ENCODE results near the gene STEAP3.
"Not testable (repeated sequence)": the region's sequence is repeated elsewhere in the genome, so short reads cannot be mapped to it uniquely, and the experiment has no call there.

STEAP3 gene

DNA sequence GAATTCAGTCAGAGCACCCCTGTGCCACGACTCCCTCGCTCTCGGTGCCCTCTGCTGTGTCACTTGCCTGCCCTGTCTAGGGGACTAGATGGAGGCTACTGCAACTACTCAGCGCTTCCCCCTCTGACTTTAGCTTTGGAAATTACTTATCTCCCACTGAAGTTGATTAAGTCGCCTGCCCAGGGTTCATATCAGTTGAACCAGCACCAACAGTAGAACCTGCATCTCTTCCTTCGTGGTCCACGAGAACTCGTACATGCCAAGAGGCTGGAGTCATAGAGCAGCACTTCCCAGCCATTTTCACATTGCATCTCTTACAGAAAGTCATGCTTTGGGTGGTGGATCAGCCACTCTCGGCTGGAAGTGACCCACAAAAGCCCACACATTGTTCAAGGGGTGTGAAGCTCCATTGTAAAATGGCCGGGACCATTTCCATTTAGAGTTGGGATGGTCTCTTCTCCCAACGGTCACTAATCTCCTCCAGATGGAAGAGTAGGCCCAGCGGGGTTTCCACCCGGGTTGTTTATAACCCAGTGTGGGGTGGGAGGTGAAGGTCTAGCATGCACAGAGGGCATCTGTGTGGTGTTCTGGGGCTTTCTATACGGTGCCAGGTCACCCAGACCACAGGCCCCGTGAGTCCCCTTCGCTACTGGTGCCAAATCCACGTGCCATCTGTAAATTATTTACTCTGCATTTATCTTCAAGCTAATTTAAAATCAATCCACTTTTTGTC is 38.0 kb downstream of the STEAP3 start:
- DNase-seq (ENCODE audit: low spot score) = no peak

DNA sequence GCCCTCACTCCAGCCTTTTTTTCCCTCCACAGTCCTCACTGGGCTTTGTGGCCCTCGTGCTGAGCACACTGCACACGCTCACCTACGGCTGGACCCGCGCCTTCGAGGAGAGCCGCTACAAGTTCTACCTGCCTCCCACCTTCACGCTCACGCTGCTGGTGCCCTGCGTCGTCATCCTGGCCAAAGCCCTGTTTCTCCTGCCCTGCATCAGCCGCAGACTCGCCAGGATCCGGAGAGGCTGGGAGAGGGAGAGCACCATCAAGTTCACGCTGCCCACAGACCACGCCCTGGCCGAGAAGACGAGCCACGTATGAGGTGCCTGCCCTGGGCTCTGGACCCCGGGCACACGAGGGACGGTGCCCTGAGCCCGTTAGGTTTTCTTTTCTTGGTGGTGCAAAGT is 39.4 kb downstream of the STEAP3 start:
- no peak for DNase-seq (ENCODE audit: low spot score)

DNA sequence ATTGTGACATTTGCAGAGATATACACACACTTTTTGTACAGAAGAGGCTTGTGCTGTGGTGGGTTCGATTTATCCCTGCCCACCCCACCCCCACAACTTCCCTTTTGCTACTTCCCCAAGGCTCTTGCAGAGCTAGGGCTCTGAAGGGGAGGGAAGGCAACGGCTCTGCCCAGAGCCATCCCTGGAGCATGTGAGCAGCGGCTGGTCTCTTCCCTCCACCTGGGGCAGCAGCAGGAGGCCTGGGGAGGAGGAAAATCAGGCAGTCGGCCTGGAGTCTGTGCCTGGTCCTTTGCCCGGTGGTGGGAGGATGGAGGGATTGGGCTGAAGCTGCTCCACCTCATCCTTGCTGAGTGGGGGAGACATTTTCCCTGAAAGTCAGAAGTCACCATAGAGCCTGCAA is 40.0 kb downstream of the STEAP3 start:
- DNase-seq (ENCODE audit: low spot score) = no peak

DNA sequence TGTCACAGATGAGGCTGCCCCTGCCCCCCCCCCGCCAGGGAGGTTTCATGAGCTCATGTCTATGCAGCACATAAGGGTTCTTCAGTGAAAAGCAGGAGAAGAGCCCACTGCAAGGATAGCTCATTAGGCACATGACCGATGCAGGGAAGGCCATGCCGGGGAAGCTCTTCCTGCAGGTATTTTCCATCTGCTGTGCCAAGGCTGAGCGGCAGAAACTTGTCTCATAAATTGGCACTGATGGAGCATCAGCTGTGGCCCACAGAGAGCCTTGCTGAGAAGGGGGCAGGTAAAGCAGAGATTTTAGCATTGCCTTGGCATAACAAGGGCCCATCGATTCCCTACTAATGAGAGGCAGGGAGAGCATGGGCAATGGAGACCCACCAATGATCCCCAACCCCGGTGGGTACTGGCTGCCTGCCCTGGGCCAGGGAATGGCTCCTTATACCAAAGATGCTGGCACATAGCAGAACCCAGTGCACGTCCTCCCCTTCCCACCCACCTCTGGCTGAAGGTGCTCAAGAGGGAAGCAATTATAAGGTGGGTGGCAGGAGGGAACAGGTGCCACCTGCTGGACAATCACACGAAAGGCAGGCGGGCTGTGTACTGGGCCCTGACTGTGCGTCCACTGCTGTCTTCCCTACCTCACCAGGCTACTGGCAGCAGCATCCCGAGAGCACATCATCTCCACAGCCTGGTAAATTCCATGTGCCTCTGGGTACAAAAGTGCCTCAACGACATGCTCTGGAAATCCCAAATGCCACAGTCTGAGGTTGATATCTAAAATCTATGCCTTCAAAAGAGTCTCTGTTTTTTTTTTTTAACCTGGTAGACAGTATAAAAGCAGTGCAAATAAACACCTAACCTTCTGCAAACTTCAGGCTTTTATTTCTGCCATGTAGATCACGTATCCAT is 41.4 kb downstream of the STEAP3 start:
- DNase-seq (ENCODE audit: low spot score) = peak; percentile 61

DNA sequence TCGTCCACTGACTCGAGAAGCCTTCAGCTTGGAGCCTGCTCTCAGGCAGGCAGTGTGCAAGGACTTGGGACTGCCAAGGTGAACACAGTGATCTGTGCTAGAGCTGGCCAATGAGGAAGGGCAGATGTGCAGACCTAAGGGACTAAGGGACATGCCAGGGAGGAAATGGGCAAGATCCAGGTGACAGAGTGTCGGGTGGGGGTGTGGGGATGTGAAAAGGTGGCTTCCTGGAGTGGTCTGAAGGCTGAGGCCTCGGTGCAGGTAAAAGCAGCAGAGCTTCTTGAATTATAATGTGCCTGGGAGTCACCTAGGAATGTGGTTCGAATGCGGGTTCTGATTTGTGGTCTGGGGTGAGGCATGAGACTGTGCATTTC is 42.0 kb downstream of the STEAP3 start:
- no peak for DNase-seq (ENCODE audit: low spot score)

DNA sequence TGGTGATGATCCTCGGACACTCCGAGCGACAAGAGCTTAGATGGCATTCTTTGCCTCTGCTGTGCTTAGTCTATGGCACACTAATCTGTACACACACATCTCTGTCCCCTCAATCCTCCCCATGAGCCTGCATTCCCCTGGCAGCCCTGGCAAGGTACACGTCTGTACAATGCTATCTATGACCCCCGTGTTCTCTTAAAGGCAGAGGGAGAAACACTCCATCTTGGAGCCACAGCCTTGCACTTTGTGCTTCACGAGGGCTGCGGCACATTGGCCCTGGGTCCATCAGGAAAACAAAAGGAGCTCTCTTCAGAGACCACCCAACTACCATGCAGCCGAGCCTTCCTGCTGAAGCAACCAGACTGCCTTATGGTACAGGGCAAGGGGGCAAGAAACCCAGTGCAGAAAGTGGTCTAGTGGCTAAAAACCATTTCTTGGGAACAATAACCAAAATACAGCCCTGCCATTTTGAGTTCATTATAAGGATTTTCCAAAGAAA is 42.5 kb downstream of the STEAP3 start:
- no peak for DNase-seq (ENCODE audit: low spot score)

DNA sequence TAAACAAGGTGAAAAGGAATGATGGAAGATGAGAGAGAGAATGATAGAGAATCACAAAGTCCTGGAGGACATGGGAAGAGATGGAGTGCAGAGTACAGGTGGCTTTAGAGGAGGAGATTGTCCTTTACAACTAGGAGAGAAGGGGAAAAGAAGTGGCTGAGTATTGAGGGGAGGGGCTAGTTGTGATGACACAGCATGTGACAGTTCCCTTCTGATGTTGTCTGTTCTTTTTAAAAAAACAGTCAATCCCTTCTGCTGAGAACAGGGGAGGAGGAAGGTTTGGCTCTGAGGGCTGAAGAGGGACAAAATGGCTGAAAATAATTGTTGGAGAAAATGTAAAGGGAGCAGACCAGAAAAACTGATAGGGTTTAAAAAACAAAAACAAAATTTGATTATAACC is 44.0 kb downstream of the STEAP3 start:
- no peak for DNase-seq (ENCODE audit: low spot score)

DNA sequence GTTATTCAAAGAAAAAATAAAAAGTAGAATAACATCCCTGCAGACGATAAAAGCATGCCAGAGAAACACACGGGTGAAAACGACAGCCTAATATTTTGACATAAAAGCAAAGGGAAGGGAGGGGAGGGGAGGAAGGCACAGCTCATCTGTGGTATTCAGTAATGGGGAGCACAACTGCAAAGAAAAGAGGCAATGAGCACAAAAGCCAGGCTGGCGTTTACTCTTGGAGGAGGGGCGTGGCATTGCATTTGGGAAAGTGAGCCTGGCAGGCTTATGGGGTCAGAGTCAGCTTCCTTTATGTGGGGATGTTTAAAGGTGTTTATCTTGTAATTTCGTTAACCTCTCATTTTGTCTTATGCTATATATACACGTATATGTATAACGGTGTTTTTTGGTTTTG is 53.2 kb downstream of the STEAP3 start:
- DNase-seq (ENCODE audit: low spot score) = no peak

DNA sequence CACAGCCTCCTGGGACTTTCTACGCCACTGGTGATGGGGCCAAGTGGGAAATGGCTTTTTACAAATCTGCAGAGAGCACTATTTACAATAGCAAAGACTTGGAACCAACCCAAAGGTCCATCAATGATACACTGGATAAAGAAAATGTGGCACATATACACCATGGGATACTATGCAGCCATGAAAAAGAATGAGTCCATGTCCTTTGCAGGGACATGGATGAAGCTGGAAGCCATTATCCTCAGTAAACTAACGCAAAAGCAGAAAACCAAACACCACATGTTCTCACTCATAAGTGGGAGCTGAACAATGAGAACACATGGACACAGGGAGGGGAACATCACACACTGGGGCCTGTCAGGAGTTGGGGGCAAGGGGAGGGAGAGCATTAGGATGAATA is 54.8 kb downstream of the STEAP3 start:
- not testable (repeated sequence) for DNase-seq (ENCODE audit: low spot score)

DNA sequence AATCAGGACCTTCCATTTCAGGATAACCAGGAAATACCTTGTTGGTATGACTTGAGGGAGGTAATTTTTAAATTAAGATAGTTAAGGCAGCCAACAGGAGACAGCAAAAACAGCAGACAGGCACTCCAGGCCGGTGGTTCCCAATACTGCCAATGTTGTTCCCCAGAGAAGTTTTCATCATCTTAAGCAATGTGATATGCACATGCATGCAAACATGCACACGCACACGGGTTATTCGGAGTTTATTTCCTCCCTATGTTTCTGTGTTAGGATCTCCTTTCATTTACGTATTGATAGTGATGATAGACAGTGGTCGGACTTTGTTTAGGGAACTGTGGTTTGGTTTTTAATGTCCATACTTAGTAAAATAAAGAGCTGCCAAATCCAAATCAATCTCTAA is 55.3 kb downstream of the STEAP3 start:
- no peak for DNase-seq (ENCODE audit: low spot score)

DNA sequence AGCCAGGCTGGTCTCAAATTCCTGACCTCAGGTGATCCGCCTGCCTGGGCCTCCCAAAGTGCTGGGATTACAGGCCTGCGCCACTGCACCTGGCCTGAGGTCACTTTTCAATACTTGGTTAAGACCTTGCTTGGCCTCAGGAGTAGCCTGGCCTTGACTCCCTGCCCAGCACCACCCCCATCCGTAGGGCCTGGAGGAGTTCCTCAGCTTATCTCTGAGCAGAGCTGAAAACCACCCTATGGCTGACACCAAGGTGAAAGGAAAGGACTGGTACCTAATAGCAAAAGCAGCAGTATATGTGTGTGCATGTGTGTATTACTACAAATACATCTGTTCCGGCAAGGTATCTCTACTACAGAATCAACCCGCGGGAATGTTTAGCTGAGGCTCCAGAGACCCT is 56.0 kb downstream of the STEAP3 start:
- DNase-seq (ENCODE audit: low spot score) = no peak

DNA sequence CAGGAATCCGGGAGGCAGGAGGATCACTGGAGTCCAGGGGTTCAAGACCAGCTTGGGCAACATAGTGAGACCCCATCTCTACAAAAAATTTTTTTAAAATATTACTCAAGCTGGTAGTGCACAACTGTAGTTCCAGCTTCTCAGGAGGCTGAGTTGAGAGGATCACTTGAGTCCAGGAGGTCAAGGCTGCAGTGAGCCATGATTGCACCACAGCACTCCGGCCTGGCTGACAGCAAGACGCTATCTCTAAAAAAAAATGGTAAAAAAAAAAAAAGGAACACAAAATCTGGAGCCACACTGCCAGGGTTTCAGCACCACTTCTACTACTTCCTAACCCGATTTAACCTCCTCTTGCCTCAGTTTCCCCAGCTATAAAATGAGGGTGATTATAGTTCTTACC is 57.0 kb downstream of the STEAP3 start:
- DNase-seq (ENCODE audit: low spot score) = no peak

DNA sequence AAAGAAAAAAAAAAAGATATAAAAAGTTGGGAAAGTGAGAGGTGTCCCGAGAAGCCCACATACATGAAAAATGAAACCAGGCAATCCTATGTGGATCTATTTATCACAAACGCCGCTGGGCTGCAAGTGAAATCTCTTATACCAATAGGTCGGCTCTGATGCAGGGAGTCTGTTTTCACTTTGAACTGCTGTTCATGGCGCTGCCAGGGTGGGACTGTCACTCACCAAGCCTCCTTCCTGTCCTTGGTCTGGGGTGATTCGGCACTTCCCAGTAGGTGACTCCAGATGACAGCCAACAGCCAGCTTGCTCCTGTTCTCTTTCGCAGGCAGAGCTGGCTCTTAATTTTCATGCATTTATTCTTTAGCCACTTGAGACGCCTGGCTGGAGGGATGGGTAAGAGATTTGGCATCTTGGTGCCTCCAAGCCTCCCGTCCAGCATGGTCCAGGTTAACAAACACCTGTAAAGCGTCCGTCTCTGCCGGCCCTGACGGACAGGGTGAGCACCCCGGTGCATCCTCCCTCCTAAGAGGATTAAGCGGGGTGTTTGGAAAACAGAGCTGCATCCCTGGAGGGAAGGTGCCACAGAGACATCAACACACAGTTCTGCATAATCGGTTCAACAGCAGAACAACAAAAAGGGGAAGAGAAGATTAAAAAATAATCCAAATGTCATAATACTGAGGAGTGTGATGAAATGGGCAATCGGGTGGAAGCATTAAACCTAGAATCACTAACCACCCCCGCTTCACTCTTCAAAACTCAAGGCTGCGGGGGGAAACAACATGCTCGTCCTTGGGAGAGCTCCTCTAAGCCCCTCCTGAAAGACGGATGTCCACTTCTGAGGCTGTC is 58.7 kb downstream of the STEAP3 start:
- DNase-seq (ENCODE audit: low spot score) = no peak

DNA sequence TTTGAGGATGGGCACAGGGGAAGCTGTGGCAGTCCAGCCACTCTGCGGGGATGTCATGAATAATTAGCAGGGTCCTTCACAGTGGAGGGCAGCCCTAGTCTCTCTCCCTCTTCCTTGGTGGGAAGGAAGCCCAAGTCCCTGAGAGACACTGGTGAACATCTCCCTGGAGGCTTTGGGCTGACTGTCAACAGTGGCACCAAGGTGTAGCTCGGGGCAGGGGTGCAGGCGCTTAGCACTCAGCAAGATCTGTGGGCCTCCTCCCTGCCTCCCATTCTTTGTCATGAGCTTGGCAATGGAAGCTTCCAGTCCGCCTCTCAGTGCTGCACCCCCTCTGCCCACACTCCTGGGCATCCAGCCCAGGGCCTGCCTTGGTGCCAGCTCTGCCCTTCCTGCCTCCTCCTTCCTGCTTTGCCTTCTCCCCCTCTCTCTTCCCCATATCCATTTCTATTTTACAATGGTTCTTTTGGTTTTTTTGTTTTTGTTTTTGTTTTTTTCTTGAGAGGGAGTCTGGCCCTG is 59.4 kb downstream of the STEAP3 start:
- DNase-seq (ENCODE audit: low spot score) = no peak

DNA sequence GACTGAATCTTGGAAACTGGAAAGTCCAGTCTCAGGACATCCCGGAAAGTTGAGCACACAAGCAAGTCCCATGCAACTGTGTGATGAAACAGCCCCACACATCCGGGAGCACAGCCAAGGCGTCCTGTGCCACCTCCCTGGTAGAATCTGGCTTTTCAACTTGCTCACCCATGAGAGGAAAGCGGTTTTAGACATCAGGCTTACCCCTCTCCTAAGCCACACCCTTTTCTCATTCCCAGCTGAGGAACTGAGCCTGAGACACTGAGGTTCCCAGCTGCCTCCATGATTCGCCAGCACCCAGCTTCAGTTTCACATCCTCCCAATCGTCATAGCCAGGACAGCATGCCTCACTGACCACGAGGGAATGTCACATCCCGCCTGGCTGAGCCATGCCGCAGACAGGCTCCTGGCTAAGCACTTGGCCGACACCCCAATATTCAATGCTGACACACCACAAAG is 60.3 kb downstream of the STEAP3 start:
- DNase-seq (ENCODE audit: low spot score) = no peak

DNA sequence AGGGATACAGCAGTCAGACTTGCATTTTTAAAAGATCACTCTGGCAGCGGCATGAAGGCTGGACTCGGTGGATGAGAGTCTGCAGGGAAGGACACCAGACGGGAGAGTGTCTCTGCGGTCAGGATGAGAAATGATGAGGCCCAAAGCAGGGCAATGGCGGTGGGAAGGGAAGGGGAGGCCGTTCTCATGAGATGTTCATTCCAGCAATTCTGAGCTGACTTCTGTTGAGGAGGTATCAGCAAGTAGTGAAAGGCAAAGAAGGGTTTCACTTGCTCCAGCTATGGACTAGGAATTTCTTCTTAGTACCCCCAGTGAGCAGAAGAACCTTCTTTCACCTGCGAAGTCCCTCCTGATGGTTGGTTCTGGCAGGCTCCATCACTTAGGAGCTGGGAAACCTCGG is 63.0 kb downstream of the STEAP3 start:
- no peak for DNase-seq (ENCODE audit: low spot score)

DNA sequence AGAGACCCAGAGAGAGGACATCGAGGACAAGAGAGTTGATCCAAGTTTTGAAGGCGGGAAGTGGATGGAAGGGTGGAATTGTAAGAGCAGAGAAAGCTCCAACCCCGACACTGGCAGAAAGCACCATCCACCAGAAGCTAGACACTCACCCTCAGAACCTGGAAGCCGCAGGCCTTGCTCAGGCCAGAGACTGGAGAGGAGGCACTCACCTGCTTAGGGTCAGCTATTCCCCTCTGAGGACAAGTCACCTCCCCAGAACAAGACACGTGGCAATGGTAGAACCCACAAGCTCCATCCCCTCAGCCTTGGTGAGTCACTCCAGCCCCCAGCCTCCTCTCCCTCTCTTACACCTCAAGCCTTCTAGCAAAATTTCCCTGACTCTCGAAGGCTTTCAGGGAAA is 64.9 kb downstream of the STEAP3 start:
- DNase-seq (ENCODE audit: low spot score) = no peak

DNA sequence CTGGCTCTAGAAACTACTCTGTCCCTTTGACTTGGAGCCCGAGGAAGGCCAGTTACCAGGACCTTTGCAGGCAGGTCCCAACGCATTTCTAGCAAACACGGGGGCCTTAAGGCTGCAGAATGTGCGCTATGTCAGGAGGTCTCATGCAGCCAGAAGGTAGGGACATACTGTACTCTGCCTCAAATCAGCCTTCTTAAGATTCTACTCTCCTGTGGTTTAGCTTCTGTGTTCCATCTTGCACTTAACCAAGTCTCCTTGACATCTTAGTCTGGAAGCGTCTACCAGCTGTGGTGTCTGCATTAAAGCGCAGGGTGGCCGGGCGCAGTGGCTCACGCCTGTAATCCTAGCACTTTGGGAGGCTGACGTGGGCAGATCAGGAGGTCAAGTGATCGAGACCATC is 65.5 kb downstream of the STEAP3 start:
- no peak for DNase-seq (ENCODE audit: low spot score)

DNA sequence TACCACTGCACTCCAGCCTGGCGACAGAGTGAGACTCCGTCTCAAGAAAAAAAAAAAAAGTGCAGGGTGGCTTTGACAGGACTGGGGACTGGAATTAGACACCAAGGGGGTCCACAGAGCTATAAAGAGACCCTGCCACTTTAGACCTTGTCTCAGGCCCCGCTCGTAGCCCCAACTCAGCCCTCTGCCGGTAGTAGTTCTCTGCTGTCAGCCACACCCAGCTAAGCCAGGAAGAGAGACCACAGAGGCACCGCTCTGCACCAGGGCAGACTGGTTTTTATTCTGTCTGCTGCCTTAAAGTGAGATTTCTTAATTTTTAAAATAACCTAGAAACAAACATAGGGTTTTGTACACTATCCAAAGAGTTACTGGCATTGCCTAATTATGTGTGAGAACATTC is 66.0 kb downstream of the STEAP3 start:
- no peak for DNase-seq (ENCODE audit: low spot score)

DNA sequence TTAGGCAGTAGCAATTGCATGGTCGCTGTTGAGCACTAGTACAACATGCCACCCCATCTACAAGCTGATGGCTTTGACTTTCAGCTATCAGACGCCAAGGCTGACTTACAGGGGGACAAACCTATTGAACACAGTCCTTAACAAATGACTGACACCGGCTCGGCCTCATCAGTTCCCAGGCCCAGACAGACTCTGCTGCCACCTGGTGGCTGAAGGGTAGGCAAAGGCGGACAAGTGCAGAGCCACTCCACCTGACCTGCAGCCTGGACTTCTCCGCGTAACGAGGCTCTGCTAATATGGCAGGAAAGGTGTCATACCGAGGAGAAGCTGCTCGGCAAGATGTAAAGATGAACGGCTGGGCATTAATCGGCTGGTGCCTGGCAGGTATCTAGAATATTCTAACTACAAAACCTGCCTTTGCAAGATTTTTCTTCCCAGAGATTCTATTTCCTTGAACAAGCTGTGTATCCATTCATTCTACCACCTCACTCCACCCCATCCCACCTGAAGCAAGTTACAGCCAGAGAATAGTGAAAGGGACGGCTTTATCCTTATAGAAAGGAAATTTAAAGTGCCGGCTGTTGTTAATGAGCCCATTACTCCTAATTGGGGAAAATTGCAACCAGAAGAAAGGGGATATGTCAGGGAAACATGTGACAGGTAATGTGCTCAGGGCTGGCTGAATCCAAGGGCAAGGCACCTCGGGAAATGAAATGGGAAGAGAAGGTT is 67.4 kb downstream of the STEAP3 start:
- DNase-seq (ENCODE audit: low spot score) = peak; percentile 37

DNA sequence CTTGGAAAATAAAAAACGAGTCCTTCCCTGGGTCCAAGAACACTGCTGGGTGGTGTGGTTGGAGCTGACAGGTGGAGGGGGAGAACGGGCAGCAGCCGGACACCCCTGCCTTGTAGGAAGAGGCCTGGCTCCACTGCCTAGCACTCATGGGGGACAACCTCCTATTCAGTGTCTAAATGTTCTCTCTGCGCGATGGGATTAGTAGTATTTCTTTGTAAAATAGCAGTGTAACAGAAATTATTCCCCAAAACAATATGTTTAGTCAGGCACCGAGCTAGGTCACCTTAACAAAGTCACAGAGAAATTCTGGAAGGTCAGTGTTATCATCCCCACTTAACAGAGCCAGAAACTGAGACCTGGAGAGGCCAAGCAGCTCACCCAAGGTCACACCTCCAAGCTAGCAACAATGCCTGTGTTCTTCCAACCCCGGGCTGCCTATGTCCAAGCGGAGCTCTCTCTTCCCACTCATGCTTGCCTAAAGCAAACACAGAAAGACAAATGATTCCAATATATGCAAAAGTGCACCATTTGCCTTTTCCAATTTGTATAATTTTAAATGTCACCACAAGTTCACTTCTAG is 68.0 kb downstream of the STEAP3 start:
- no peak for DNase-seq (ENCODE audit: low spot score)
